BJ (cell line): ENCODE results near the gene DSCAML1. TPM values are rescaled to one million over a fixed set of nuclear protein-coding genes. Genes with fewer than 3 reads are reported as not detected.

ENCODE experiments used
- CTCF ChIA-PET: fragments of 350-600 bp; formaldehyde crosslinking; extraction: SDS; loops from one replicate; lab custom pipeline; 2021; ENCODE audit warnings: antibody characterized with exemption, inconsistent platforms; lab: Yijun Ruan, JAX
- POLR2A ChIA-PET: fragments of 300-600 bp; sonication (Branson Sonifier 250); formaldehyde crosslinking; extraction: SDS; loops from one replicate; lab custom pipeline; 2021; ENCODE audit warnings: antibody characterized with exemption; lab: Charles Lee
- DNase-seq: peaks from one replicate; pipeline ENCODE4 v3.0.0-alpha.2; 2011; ENCODE audit warnings: low read depth
- H3K27me3 ChIP-seq: 2 replicates; pipeline ENCODE4 v1.6.0; 2011; ENCODE audit warnings: low read length; ENCODE audit not compliant: control insufficient read depth, insufficient read depth
- H3K36me3 ChIP-seq: 2 replicates; pipeline ENCODE4 v1.5.1; 2011; ENCODE audit warnings: low read length; ENCODE audit not compliant: control insufficient read depth, insufficient read depth
- H3K4me3 ChIP-seq: 2 replicates; pipeline ENCODE4 v1.5.1; 2011; ENCODE audit warnings: low read depth, mild to moderate bottlenecking, control low read depth, low read length
- CTCF ChIP-seq: IDR thresholded peaks from 2 replicates; pipeline ENCODE4 v1.5.1; 2011; ENCODE audit warnings: low read depth, mild to moderate bottlenecking, control low read depth, inconsistent platforms, low read length, moderate library complexity; ENCODE audit not compliant: insufficient read depth
- polyA plus RNA-seq: library from polyadenylated mRNA; depleted of rRNA; stranded (reverse); fragments of >200 nt; gene quantifications from 2 replicates; pipeline ENCODE4 v1.2.3, GENCODE V29; 2011

Gene DSCAML1
- polyA plus RNA-seq, 1 experiment = not detected

GRCh38 chr11:117440258-117440657, 356.8 kb downstream of the DSCAML1 start:
- ChIA-PET CTCF (no interaction called here), POLR2A (no interaction called here)
- no peak for DNase-seq
- H3K4me3 ChIP-seq = no peak overlapping the region
- TF ChIP-seq CTCF = no peak
- H3K27me3 ChIP-seq = peaks cover 21% of the 10 kb centered on the region
- no peaks in the 10 kb centered on the region for H3K36me3 ChIP-seq

DNA sequence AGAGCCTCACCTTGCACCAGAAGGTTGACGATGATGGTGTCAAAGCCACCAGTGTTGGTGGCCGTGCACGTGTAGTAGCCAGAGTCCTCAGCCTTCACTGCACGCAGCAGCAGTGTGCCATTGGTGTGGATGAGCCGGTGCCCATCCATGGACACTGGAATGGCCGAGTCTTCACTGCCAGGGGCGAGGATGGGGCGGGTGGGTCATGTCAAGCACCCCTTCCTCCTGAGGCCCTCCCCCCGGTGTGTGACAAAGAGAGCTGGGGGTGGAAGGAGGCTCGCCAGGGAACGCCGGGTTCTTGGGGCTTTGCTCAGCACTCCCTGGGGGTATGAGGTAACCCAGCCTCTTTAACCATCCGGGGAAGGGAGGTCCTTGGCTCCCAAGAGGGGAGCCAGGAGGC, 357.8 kb downstream of the DSCAML1 start:
- ChIA-PET CTCF (interaction anchor here (1.1 kb wide), 1 partner anchor 13 kb away, joined by 4 read pairs; no protein-coding TSS in a partner anchor), POLR2A (no interaction called here)
- TF ChIP-seq CTCF = no peak
- no peak for DNase-seq
- Histone ChIP-seq H3K27me3 (peaks cover 18% of the 10 kb centered on the region), H3K36me3 (no peaks in the 10 kb centered on the region), H3K4me3 (no peak overlapping the region)

- H3K27me3 ChIP-seq = peaks cover 13% of the 10 kb centered on the region
- TF ChIP-seq CTCF = no peak
- ChIA-PET CTCF (interaction anchor here (1.1 kb wide), 1 partner anchor 12 kb away, joined by 4 read pairs; no protein-coding TSS in a partner anchor), POLR2A (no interaction called here)
- no peak overlapping the region for H3K4me3 ChIP-seq
- no peak for DNase-seq
- H3K36me3 ChIP-seq = no peaks in the 10 kb centered on the region
These were observed 358.5 kb downstream of the DSCAML1 start for GRCh38 chr11:117438371-117439000.

DNA sequence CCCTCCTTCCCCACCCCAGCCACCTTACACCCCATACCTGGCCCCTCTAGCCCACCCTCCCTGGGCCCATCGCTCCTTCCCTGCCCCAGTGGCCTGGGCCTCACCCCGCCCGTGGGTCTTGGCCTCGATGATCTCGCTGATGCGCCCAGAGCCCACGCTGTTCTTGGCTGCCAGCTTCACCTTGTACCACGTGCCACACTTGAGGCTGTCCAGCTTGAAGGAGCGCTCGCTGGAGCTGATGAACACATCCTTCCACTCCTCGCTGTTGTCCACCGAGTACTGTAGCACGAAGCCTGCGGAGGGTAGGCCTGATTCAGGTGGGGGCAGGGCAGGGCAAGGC, 359.3 kb downstream of the DSCAML1 start:
- no peak for DNase-seq
- H3K27me3 ChIP-seq = peaks cover 6% of the 10 kb centered on the region
- CTCF ChIA-PET = interaction anchor here (3.0 kb wide), 1 partner anchor 12 kb away, joined by 14 read pairs; no protein-coding TSS in a partner anchor
- POLR2A ChIA-PET = no interaction called here
- no peak for TF ChIP-seq CTCF
- H3K4me3 ChIP-seq = no peak overlapping the region
- no peaks in the 10 kb centered on the region for H3K36me3 ChIP-seq

GRCh38 chr11:117437041-117437790, 359.8 kb downstream of the DSCAML1 start:
- ChIA-PET POLR2A (no interaction called here), CTCF (interaction anchor here (3.0 kb wide), 1 partner anchor 12 kb away, joined by 14 read pairs; no protein-coding TSS in a partner anchor)
- no peak for DNase-seq
- TF ChIP-seq CTCF = no peak
- H3K27me3 ChIP-seq = peaks cover 3% of the 10 kb centered on the region
- no peak overlapping the region for H3K4me3 ChIP-seq
- H3K36me3 ChIP-seq = no peaks in the 10 kb centered on the region
